ENCODE results near the gene SLC1A1. TPM values are rescaled to one million over a fixed set of nuclear protein-coding genes. Genes with fewer than 3 reads are reported as not detected.

The SLC1A1 gene
- polyA plus RNA-seq, 6 donors from 2014 or later = not detected

Other genes with a start within 250 kb of the SLC1A1 start
- gene GLIS3, start 190.4 kb upstream of the SLC1A1 start, polyA plus RNA-seq (ENCODE audit: low read depth in 6 of 6) = not detected
- 1 to 10 TPM; 1.7 to 4.1 (median 3.2) TPM for gene PLPP6, start 171.8 kb downstream of the SLC1A1 start, polyA plus RNA-seq (ENCODE audit: low read depth in 6 of 6)
- not detected for gene SPATA6L, start 176.0 kb downstream of the SLC1A1 start, polyA plus RNA-seq (ENCODE audit: low read depth in 6 of 6)
- gene CDC37L1, start 189.1 kb downstream of the SLC1A1 start, polyA plus RNA-seq (ENCODE audit: low read depth in 6 of 6) = 10 to 100 TPM in 3 of 6 donors, 1 to 10 TPM in 3; 6.6 to 21.3 (median 10.7) TPM

Data from naive B cell (primary cell).